Peyer's patch (tissue), 4 donors: ENCODE data around the gene GRM1. TPM values are rescaled to one million over a fixed set of nuclear protein-coding genes. Genes with fewer than 3 reads are reported as not detected.

Experiments
- DNase-seq, 3 donors: peaks; one replicate each; pipeline ENCODE4 v3.0.0-alpha.2; 2017 to 2019
- H3K27ac ChIP-seq, 4 donors: fragments of 200-600 bp; sonication (generic); one replicate each; pipeline ENCODE4 v1.5.1; 2016 to 2019
- H3K27me3 ChIP-seq, 2 donors: fragments of 200-600 bp; sonication (generic); one replicate each; pipeline ENCODE4 v1.5.1; 2019
- H3K36me3 ChIP-seq, 3 donors: fragments of 200-600 bp; sonication (generic); one replicate each; pipeline ENCODE4 v1.5.1; 2016 to 2019
- H3K4me1 ChIP-seq, 4 donors: fragments of 200-600 bp; sonication (generic); one replicate each; pipeline ENCODE4 v1.5.1; 2016 to 2019
- H3K4me3 ChIP-seq, 4 donors: fragments of 200-600 bp; sonication (generic); 1 replicate in 3 of 4; 2 replicates in 1 of 4; pipeline ENCODE4 v1.5.1; 2016 to 2019; ENCODE audit warnings: mild to moderate bottlenecking in 1 of 4
- H3K9me3 ChIP-seq, 4 donors: fragments of 200-600 bp; sonication (generic); one replicate each; pipeline ENCODE4 v1.5.1; 2016 to 2019; ENCODE audit warnings: mild to moderate bottlenecking in 1 of 4
- POLR2A ChIP-seq, 2 donors: fragments of 450-650 bp; IDR thresholded peaks; one replicate each; pipeline ENCODE4 v1.5.1; 2017; ENCODE audit warnings: antibody characterized with exemption in 2 of 2, mild to moderate bottlenecking in 2 of 2, moderate library complexity in 2 of 2
- small RNA-seq, 2 donors: library from RNA; depleted of rRNA; stranded (forward); fragments of <200 nt; gene quantifications; one replicate each; pipeline ENCODE3, GENCODE V24; 2016
- total RNA-seq, 4 donors: library from RNA; depleted of rRNA; stranded (reverse); fragments of >200 nt; gene quantifications; one replicate each; pipeline ENCODE4 v1.1.0, GENCODE V29; 2016
- TF ChIP-seq, protein P1 (sequence below), 6 experiments: fragments of 450-650 bp in 4 of 6; fragments of 200-600 bp in 2 of 6; sonication (generic) in 1 of 6; IDR thresholded peaks; one replicate each; pipeline ENCODE4 v1.5.1; 2017 to 2019; ENCODE audit warnings: antibody characterized with exemption in 6 of 6, mild to moderate bottlenecking in 3 of 6, moderate library complexity in 1 of 6

Gene GRM1
- total RNA-seq, 4 donors from 2014 or later: not detected

DNA sequence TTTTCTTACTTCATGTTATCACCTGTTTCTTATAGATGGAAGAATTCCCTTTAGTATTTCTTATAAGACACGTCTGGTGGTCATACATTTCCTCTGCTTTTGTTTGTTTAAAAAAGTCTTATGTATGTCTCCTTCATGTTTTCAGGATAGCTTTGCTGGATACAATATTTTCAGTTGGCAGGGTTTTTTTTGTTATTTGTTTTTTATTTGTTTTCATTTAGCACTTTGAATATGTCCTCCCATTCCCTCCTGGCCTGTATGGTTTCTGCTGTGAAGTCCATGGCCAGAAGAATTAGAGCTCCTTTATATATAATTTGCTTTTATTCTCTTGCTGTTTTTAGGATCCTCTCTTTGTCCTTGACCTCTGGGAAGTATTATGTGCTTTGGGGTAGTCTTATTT, 432.1 kb downstream of the GRM1 start:
- no peaks in the 10 kb centered on the region for H3K27me3 ChIP-seq
- H3K4me3 ChIP-seq: no peak overlapping the region
- peaks cover 0 to 3% (median 0%) of the 10 kb centered on the region in 4 donors for H3K9me3 ChIP-seq
- TF ChIP-seq, protein P1, sequence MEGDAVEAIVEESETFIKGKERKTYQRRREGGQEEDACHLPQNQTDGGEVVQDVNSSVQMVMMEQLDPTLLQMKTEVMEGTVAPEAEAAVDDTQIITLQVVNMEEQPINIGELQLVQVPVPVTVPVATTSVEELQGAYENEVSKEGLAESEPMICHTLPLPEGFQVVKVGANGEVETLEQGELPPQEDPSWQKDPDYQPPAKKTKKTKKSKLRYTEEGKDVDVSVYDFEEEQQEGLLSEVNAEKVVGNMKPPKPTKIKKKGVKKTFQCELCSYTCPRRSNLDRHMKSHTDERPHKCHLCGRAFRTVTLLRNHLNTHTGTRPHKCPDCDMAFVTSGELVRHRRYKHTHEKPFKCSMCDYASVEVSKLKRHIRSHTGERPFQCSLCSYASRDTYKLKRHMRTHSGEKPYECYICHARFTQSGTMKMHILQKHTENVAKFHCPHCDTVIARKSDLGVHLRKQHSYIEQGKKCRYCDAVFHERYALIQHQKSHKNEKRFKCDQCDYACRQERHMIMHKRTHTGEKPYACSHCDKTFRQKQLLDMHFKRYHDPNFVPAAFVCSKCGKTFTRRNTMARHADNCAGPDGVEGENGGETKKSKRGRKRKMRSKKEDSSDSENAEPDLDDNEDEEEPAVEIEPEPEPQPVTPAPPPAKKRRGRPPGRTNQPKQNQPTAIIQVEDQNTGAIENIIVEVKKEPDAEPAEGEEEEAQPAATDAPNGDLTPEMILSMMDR (IDR thresholded peaks at IDR 0.05): no peak
- TF ChIP-seq POLR2A (IDR thresholded peaks at IDR 0.05): no peak
- no peaks in the 10 kb centered on the region for H3K4me1 ChIP-seq
- DNase-seq: no peak
- no peak overlapping the region for H3K27ac ChIP-seq
- H3K36me3 ChIP-seq: no peaks in the 10 kb centered on the region

DNA sequence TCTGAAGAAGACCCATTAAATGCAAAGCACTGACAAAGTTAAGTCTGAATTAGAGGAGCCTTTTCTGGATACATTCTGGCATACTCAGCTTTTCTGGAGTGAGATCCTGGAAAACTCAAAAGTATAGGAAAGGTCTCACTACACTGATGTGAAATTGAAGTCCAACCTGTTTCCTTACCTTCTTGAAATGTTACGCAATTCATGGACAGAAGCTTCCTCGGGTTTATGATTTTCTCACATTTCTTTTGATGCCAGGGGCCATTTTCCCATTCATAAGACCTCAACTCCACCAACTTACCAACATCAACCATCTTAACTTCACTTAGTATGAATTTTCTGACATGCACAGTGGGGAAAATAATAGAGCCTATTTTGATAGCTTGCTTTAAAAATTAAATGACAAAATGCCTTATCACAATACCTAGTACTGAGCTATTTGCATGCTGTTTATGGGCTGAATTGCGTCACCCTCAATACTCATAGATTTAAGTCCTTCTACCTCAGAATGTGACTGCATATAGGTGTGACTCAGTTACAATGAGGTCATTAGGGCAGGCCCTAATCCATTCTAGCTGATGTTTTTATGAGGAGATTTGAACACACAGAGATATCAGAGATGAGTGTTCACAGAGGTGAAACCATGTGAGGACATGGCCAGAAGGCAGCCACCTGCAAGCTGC, 441.4 kb downstream of the GRM1 start:
- TF ChIP-seq, protein P1 (IDR thresholded peaks at IDR 0.05): no peak
- no peak for TF ChIP-seq POLR2A (IDR thresholded peaks at IDR 0.05)
- Histone ChIP-seq H3K4me1 (no peaks in the 10 kb centered on the region), H3K4me3 (no peak overlapping the region), H3K36me3 (no peaks in the 10 kb centered on the region), H3K9me3 (no peaks in the 10 kb centered on the region), H3K27ac (no peak overlapping the region), H3K27me3 (no peaks in the 10 kb centered on the region)
- no peak for DNase-seq

DNA sequence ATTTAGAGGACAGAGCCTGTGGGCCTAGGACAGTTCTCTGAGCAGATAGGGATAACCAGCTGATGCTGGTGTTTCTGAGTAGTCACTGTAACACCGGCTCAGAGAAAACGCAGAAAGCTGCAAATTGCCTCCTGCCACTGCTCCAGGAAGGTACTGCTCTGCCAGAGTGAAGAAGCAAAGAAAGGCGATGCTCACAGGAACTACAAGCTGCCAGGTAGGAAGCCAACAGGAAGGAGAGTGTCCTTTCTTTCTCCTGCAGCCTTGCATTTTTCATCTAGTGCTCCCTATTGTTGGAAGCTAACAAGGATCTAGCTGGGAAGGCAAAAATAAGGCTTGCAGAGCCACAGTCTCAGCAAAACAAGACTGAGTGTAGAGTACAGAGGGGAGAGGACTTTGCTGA, 444.1 kb downstream of the GRM1 start:
- Histone ChIP-seq H3K9me3 (no peaks in the 10 kb centered on the region), H3K27ac (no peak overlapping the region), H3K36me3 (no peaks in the 10 kb centered on the region), H3K4me1 (no peaks in the 10 kb centered on the region), H3K27me3 (no peaks in the 10 kb centered on the region), H3K4me3 (no peak overlapping the region)
- TF ChIP-seq, protein P1 (IDR thresholded peaks at IDR 0.05): no peak
- TF ChIP-seq POLR2A (IDR thresholded peaks at IDR 0.05): no peak
- DNase-seq: no peak

DNA sequence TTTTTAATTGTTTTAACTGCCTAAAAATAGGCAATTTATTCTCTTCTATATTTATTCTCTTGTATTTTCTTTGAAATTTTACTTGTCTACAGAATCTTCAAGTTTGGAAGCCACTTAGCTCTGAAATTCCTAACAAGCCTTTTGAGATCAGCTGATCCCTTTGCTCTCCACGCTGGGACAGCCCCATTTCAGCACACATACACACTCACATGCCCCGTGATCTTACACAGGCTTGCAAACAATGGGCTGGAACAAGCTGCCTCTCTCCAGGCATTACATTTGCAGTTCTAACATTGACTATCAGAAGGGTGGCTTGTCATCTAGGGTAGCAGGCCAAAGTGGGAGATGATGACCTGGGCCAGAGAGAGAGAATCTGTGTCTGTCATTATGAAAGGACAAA, 452.7 kb downstream of the GRM1 start:
- Histone ChIP-seq H3K27me3 (no peaks in the 10 kb centered on the region), H3K9me3 (no peaks in the 10 kb centered on the region), H3K4me3 (no peak overlapping the region), H3K27ac (no peak overlapping the region), H3K4me1 (no peaks in the 10 kb centered on the region), H3K36me3 (no peaks in the 10 kb centered on the region)
- TF ChIP-seq, protein P1 (IDR thresholded peaks at IDR 0.05): no peak
- TF ChIP-seq POLR2A (IDR thresholded peaks at IDR 0.05): no peak
- DNase-seq: no peak

DNA sequence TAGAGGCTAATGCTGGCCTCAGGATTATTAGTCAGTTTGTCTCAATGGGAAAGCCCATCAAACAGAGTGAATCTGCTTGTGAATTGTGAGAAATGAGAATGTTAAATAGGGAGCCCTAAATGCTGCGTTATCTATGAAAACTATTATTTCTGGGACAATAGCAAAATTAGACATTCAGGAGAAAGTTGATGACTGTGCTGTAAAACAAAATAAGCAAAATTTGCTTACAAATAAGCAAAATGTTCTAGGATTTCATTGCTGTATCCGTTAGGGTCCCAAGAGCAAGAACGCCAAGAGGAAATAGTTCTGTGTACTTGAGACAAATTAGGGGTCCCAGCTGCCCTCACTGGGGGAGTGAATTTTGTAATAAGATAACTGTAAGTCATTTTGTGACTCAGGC, 455.5 kb downstream of the GRM1 start:
- H3K9me3 ChIP-seq: no peaks in the 10 kb centered on the region
- TF ChIP-seq, protein P1 (IDR thresholded peaks at IDR 0.05): no peak
- no peak for TF ChIP-seq POLR2A (IDR thresholded peaks at IDR 0.05)
- H3K27me3 ChIP-seq: no peaks in the 10 kb centered on the region
- DNase-seq: no peak
- no peak overlapping the region for H3K4me3 ChIP-seq
- H3K4me1 ChIP-seq: no peaks in the 10 kb centered on the region
- H3K36me3 ChIP-seq: no peaks in the 10 kb centered on the region
- H3K27ac ChIP-seq: no peak overlapping the region

Small RNA genes within 50 kb of the gene (small RNA-seq; reads per million reads assigned to genes)
- 0 reads per million in 2 donors for gene RNA5SP222

Other genes with a start within 250 kb of the GRM1 start
- 1 to 10 TPM; 4.8 to 7.4 (median 6.9) TPM for gene FBXO30, start 214.3 kb upstream of the GRM1 start, total RNA-seq
- 10 to 100 TPM; 24.0 to 80.0 (median 45.7) TPM for gene SHPRH, start 64.7 kb upstream of the GRM1 start, total RNA-seq